HUES64 (cell line): Measurements from ENCODE around the gene THADA.
"Not testable (repeated sequence)": the region's sequence is repeated elsewhere in the genome, so short reads cannot be mapped to it uniquely, and the experiment has no call there.

ENCODE experiments used
- H3K27ac ChIP-seq: 2 replicates; pipeline ENCODE4 v1.7.0; 2013; ENCODE audit warnings: low read depth, low read length, inconsistent platforms
- H3K27me3 ChIP-seq: 2 replicates; pipeline ENCODE4 v1.6.1; 2013; ENCODE audit warnings: mild to moderate bottlenecking, low read length; ENCODE audit not compliant: insufficient read depth
- H3K36me3 ChIP-seq: 2 replicates; pipeline ENCODE4 v1.6.1; 2013; ENCODE audit warnings: mild to moderate bottlenecking, low read length; ENCODE audit not compliant: insufficient read depth
- H3K4me1 ChIP-seq: 2 replicates; pipeline ENCODE4 v1.6.1; 2013; ENCODE audit warnings: mild to moderate bottlenecking, low read length, moderate library complexity; ENCODE audit not compliant: insufficient read depth
- H3K4me3 ChIP-seq: 2 replicates; pipeline ENCODE4 v1.5.1; 2013; ENCODE audit warnings: mild to moderate bottlenecking, low read length, moderate library complexity
- H3K9ac ChIP-seq: 2 replicates; pipeline ENCODE4 v1.6.1; 2013; ENCODE audit warnings: mild to moderate bottlenecking, low read depth, low read length
- H3K9me3 ChIP-seq: 2 replicates; pipeline ENCODE4 v1.6.1; 2013; ENCODE audit warnings: low read depth, low read length; ENCODE audit not compliant: insufficient read depth
- WGBS: fragments of 150-250, 120-280 bp; methylation state at CpG from one replicate; pipeline ENCODE4 v1.1.7; 2013; ENCODE audit warnings: missing lambda C conversion rate; 5-methylcytosine and 5-hydroxymethylcytosine counted together

The THADA gene

GRCh38 chr2:43292297-43292696, 303.5 kb downstream of the THADA start:
- Histone ChIP-seq H3K36me3 (peaks cover 17% of the 10 kb centered on the region; the same call in 1 of the 2 replicates), H3K27ac (no peak overlapping the region), H3K27me3 (no peaks in the 10 kb centered on the region), H3K4me3 (no peak overlapping the region), H3K4me1 (no peaks in the 10 kb centered on the region; the same call in 1 of the 2 replicates), H3K9ac (no peak overlapping the region), H3K9me3 (no peaks in the 10 kb centered on the region)
- WGBS = 96% methylated on average over 1 of the region's 1 CpG

- H3K27me3 ChIP-seq = no peaks in the 10 kb centered on the region
- WGBS = 97% methylated on average over 4 of the region's 4 CpGs
- H3K4me3 ChIP-seq = no peak overlapping the region
- H3K36me3 ChIP-seq = peaks cover 45% of the 10 kb centered on the region
- peaks cover 19% of the 10 kb centered on the region for H3K9me3 ChIP-seq
- H3K27ac ChIP-seq = no peak overlapping the region
- no peak overlapping the region for H3K9ac ChIP-seq
- no peaks in the 10 kb centered on the region; the same call in 1 of the 2 replicates for H3K4me1 ChIP-seq
Observed at GRCh38 chr2:43289331-43289730, 306.5 kb downstream of the THADA start.

GRCh38 chr2:43288417-43289305, 307.2 kb downstream of the THADA start:
- Histone ChIP-seq H3K4me1 (no peaks in the 10 kb centered on the region; the same call in 1 of the 2 replicates), H3K9me3 (peaks cover 21% of the 10 kb centered on the region), H3K27ac (no peak overlapping the region), H3K9ac (no peak overlapping the region), H3K4me3 (no peak overlapping the region), H3K27me3 (no peaks in the 10 kb centered on the region), H3K36me3 (peaks cover 52% of the 10 kb centered on the region)
- WGBS = 93% methylated on average over 4 of the region's 4 CpGs

GRCh38 chr2:43285987-43286386, 309.9 kb downstream of the THADA start:
- H3K36me3 ChIP-seq = peaks cover 58% of the 10 kb centered on the region
- no peak overlapping the region for H3K4me3 ChIP-seq
- H3K9me3 ChIP-seq = peaks cover 21% of the 10 kb centered on the region
- no peaks in the 10 kb centered on the region for H3K27me3 ChIP-seq
- H3K4me1 ChIP-seq = no peaks in the 10 kb centered on the region
- H3K27ac ChIP-seq = no peak overlapping the region
- WGBS = 88% methylated on average over 2 of the region's 2 CpGs
- H3K9ac ChIP-seq = no peak overlapping the region

GRCh38 chr2:43284967-43285366, 310.9 kb downstream of the THADA start:
- no peaks in the 10 kb centered on the region for H3K27me3 ChIP-seq
- H3K27ac ChIP-seq = no peak overlapping the region
- peaks cover 51% of the 10 kb centered on the region for H3K36me3 ChIP-seq
- H3K9ac ChIP-seq = no peak overlapping the region
- 91% methylated on average over 1 of the region's 1 CpG for WGBS
- no peaks in the 10 kb centered on the region for H3K4me1 ChIP-seq
- H3K4me3 ChIP-seq = no peak overlapping the region
- H3K9me3 ChIP-seq = peaks cover 21% of the 10 kb centered on the region

GRCh38 chr2:43284347-43284746, 311.5 kb downstream of the THADA start:
- Histone ChIP-seq H3K9me3 (peaks cover 21% of the 10 kb centered on the region), H3K36me3 (peaks cover 51% of the 10 kb centered on the region)
- H3K4me3 ChIP-seq, H3K27ac ChIP-seq, H3K9ac ChIP-seq, H3K4me1 ChIP-seq, H3K27me3 ChIP-seq: not testable (repeated sequence)
- WGBS = 97% methylated on average over 6 of the region's 6 CpGs

GRCh38 chr2:43280994-43281393, 314.8 kb downstream of the THADA start:
- Histone ChIP-seq H3K9me3 (peaks cover 15% of the 10 kb centered on the region), H3K27ac (no peak overlapping the region), H3K4me1 (no peaks in the 10 kb centered on the region), H3K9ac (no peak overlapping the region), H3K36me3 (peaks cover 36% of the 10 kb centered on the region), H3K4me3 (no peak overlapping the region), H3K27me3 (no peaks in the 10 kb centered on the region)
- WGBS = 45% methylated on average over 2 of the region's 2 CpGs

- Histone ChIP-seq H3K27me3 (no peaks in the 10 kb centered on the region), H3K4me1 (no peaks in the 10 kb centered on the region), H3K36me3 (peaks cover 21% of the 10 kb centered on the region), H3K4me3 (no peak overlapping the region), H3K9me3 (peaks cover 2% of the 10 kb centered on the region), H3K27ac (no peak overlapping the region), H3K9ac (no peak overlapping the region)
- 96% methylated on average over 8 of the region's 8 CpGs for WGBS
Observed at GRCh38 chr2:43279317-43279840, 316.5 kb downstream of the THADA start.

- Histone ChIP-seq H3K9me3 (no peaks in the 10 kb centered on the region), H3K9ac (no peak overlapping the region), H3K4me1 (no peaks in the 10 kb centered on the region; the same call in 1 of the 2 replicates), H3K36me3 (peaks cover 14% of the 10 kb centered on the region), H3K27me3 (no peaks in the 10 kb centered on the region), H3K4me3 (no peak overlapping the region), H3K27ac (no peak overlapping the region)
- WGBS = 92% methylated on average over 10 of the region's 10 CpGs
Observed at GRCh38 chr2:43278564-43279220, 317.1 kb downstream of the THADA start.

GRCh38 chr2:43276962-43277391, 318.9 kb downstream of the THADA start:
- H3K36me3 ChIP-seq = 0 out of 2 replicates have a peak, but pooled peaks cover 1% of the 10 kb centered on the region
- H3K27ac ChIP-seq = no peak overlapping the region
- H3K27me3 ChIP-seq = no peaks in the 10 kb centered on the region
- H3K4me1 ChIP-seq = no peaks in the 10 kb centered on the region; the same call in 1 of the 2 replicates
- 91% methylated on average over 3 of the region's 3 CpGs for WGBS
- H3K9me3 ChIP-seq = no peaks in the 10 kb centered on the region
- H3K4me3 ChIP-seq = no peak overlapping the region
- no peak overlapping the region for H3K9ac ChIP-seq
